ENCODE results near the gene RECK. TPM values are rescaled to one million over a fixed set of nuclear protein-coding genes. Genes with fewer than 3 reads are reported as not detected.

RECK gene
- total RNA-seq, 1 experiment from 2014 or later: 2.1 TPM

- Histone ChIP-seq H4K20me1 (ENCODE audit: insufficient read depth) (no peaks in the 10 kb centered on the region), H3K4me1 (replicated peaks; ENCODE audit: insufficient read depth) (no peaks in the 10 kb centered on the region), H3K79me2 (ENCODE audit: low read depth) (no peaks in the 10 kb centered on the region), H3K36me3 (ENCODE audit: low read depth) (no peaks in the 10 kb centered on the region), H3K4me3 (no peak overlapping the region), H2AFZ (no peak overlapping the region), H3K9me2 (ENCODE audit: insufficient read depth) (no peaks in the 10 kb centered on the region), H3F3A (ENCODE audit: insufficient read depth, low read depth) (no peaks in the 10 kb centered on the region), H3K4me2 (no peak overlapping the region), H3K27ac (no peak overlapping the region), H3K27me3 (ENCODE audit: insufficient read depth, low read depth) (no peaks in the 10 kb centered on the region), H3K9me3 (ENCODE audit: insufficient read depth, low read depth) (no peaks in the 10 kb centered on the region)
- ChIA-PET POLR2A (ENCODE audit: unreplicated experiment) (no interaction called here), CTCF (no interaction called here)
- DNase-seq: no peak
- intact Hi-C loops (cut with micrococcal nuclease; ENCODE audit: unreplicated experiment): no loop called here
- no TSS peak for BruUV-seq (replicated peaks)
- TF ChIP-seq EZH2 (IDR thresholded peaks at IDR 0.05; ENCODE audit: low read depth) (no peak), CTCF (conservative IDR thresholded peaks at IDR 0.05) (no peak)
These were observed 27.2 kb downstream of the RECK start for GRCh38 chr9:36063804-36064447.

GRCh38 chr9:36064448-36065037 is 27.8 kb downstream of the RECK start:
- Histone ChIP-seq H3K27ac (no peak overlapping the region), H3K9me2 (ENCODE audit: insufficient read depth) (no peaks in the 10 kb centered on the region), H3K9me3 (ENCODE audit: insufficient read depth, low read depth) (no peaks in the 10 kb centered on the region), H3K4me3 (no peak overlapping the region), H3K4me1 (replicated peaks; ENCODE audit: insufficient read depth) (no peaks in the 10 kb centered on the region), H2AFZ (no peak overlapping the region), H3K36me3 (ENCODE audit: low read depth) (no peaks in the 10 kb centered on the region), H3K79me2 (ENCODE audit: low read depth) (no peaks in the 10 kb centered on the region), H3K4me2 (no peak overlapping the region), H3F3A (ENCODE audit: insufficient read depth, low read depth) (no peaks in the 10 kb centered on the region), H4K20me1 (ENCODE audit: insufficient read depth) (no peaks in the 10 kb centered on the region), H3K27me3 (ENCODE audit: insufficient read depth, low read depth) (no peaks in the 10 kb centered on the region)
- DNase-seq: no peak
- BruUV-seq (replicated peaks): no TSS peak
- no peak for TF ChIP-seq CTCF (conservative IDR thresholded peaks at IDR 0.05)
- no peak for TF ChIP-seq EZH2 (IDR thresholded peaks at IDR 0.05; ENCODE audit: low read depth)
- CTCF ChIA-PET: no interaction called here
- POLR2A ChIA-PET (ENCODE audit: unreplicated experiment): no interaction called here
- intact Hi-C loops (cut with micrococcal nuclease; ENCODE audit: unreplicated experiment): no loop called here

- no peak overlapping the region for H3K27ac ChIP-seq
- intact Hi-C loops (cut with micrococcal nuclease; ENCODE audit: unreplicated experiment): no loop called here
- no peaks in the 10 kb centered on the region for H3K79me2 ChIP-seq (ENCODE audit: low read depth)
- H3K36me3 ChIP-seq (ENCODE audit: low read depth): no peaks in the 10 kb centered on the region
- H3K9me2 ChIP-seq (ENCODE audit: insufficient read depth): no peaks in the 10 kb centered on the region
- H3F3A ChIP-seq (ENCODE audit: insufficient read depth, low read depth): no peaks in the 10 kb centered on the region
- H3K4me1 ChIP-seq (replicated peaks; ENCODE audit: insufficient read depth): no peaks in the 10 kb centered on the region
- CTCF ChIA-PET: no interaction called here
- POLR2A ChIA-PET (ENCODE audit: unreplicated experiment): no interaction called here
- H3K27me3 ChIP-seq (ENCODE audit: insufficient read depth, low read depth): no peaks in the 10 kb centered on the region
- H3K9me3 ChIP-seq (ENCODE audit: insufficient read depth, low read depth): no peaks in the 10 kb centered on the region
- no peak for DNase-seq
- TF ChIP-seq CTCF (conservative IDR thresholded peaks at IDR 0.05) (no peak), EZH2 (IDR thresholded peaks at IDR 0.05; ENCODE audit: low read depth) (no peak)
- H4K20me1 ChIP-seq (ENCODE audit: insufficient read depth): no peaks in the 10 kb centered on the region
- no peak overlapping the region for H2AFZ ChIP-seq
- H3K4me3 ChIP-seq: no peak overlapping the region
- no TSS peak for BruUV-seq (replicated peaks)
- H3K4me2 ChIP-seq: no peak overlapping the region
These were observed 37.3 kb downstream of the RECK start for GRCh38 chr9:36074055-36074454.

Measured in PC-9 (cell line).